Stimulated activated CD4-positive, alpha-beta T cell treated with anti-CD3 and anti-CD28 coated beads, Interleukin-12 subunit alpha, Interleukin-12 subunit beta, amount 100 ng/mL, for 48 hours (primary cell): ENCODE results near the gene VARS2.
"Not testable (repeated sequence)": the region's sequence is repeated elsewhere in the genome, so short reads cannot be mapped to it uniquely, and the experiment has no call there.

Experiments
- DNase-seq, 3 donors: peaks; one replicate each; pipeline ENCODE4 v3.0.0-alpha.2; 2020; ENCODE audit warnings: low read depth in 2 of 3, low spot score in 1 of 3

Gene VARS2

DNA sequence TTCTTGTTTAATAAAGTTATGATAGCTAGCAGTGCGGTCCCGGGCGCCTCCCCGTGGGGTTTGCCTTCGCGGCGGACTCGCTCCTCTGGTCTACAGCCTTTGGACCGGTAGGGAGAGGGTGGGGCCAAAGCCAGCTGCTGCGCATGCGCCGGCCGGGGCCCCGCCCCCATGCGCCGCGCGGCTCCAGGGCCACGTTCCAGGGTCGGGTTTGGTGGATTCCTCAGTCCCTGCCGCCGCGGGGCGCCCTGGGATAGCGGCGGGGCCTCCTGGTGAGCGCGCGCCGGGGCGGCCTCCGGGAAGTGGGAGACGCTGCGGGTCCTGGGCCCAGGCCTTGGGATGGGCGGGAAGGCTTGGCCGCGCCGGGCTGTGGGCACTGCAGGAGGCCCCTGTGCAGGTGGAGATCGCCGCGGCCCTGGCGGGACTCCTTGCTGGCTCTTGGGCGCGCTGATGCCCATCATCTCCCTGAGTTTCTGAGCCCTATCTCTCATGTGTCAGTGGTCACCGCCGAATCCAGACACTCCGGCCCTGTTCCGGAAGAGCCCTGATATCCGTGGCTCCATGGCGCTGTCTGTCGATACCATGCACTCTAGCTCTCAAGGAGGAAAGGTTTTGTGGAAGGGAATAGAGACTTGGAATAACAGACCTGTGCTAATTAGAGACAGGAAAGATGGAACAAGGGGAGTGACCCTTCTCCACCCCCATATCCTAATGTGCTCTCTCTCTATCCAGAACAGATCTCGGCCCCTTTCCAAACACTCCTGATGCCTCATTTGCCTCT is at the start of gene VARS2:
TSS of gene VARS2 (plus strand) at position 163 of the 778 bp plus-strand sequence. CDS start at position 762, 599 bp downstream.
- DNase-seq: peak; percentile 81 to 85 (median 84)

DNA sequence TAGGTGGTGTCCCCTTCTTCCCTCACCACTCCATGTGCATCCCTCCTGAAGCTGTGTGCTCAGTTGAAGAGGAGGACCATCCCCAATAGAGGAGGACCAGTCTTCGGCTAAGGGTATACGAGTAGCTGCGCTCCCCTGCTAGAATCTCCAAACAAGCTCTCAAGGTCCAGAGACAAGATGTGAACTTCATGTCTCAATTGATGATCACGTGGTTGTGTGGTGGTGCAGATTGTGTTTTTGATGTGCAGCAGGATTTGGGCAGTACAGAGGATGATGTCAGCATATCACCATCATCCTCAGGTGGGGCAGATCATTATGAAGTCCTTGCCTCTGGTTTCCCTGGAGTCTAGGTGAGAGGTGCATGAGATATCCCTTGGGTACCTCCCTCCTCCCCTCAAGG is 49.7 kb upstream of the VARS2 start:
- no peak for DNase-seq

DNA sequence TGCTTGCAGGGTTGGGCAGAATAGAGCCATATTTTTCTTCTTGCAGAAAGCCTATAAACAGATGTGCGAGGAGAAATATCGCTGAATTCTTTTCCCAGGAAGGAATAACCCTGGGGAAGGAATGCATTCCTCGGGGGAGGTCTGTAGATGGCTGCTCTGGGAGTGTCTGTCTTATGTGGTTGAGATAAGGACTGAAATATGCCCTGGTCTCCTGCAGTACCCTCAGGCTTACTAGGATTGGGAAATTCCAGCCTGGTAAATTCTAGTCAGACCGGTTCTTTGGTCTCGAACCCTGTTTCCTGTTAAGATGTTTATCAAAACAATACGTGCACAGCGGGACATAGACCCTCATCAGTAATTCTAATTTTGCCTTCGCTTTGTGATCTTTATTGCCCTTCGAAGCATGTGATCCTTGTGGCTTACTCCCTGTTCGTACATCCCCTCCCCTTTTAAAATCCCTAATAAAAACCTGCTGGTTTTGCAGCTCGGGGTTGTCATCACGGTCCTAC is 44.7 kb upstream of the VARS2 start:
- DNase-seq: not testable (repeated sequence)

DNA sequence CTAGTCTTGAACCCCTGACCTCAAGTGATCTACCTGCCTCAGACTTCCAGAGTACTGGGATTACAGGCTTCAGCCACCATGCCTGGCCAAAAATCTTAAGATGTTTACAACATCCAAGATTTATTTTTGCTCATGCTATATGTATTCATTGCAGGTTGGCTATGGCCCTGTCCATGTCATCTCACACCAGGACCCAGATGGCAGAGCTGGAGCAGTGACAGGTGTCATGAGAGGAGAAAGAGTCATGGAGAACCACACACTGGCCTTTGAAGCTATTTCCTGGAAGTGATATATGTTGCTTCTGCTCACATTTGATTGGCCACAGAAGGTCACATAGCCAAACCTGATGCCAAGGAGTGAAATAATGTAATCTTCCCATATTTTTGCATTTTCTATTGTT is 43.5 kb upstream of the VARS2 start:
- DNase-seq: no peak

DNA sequence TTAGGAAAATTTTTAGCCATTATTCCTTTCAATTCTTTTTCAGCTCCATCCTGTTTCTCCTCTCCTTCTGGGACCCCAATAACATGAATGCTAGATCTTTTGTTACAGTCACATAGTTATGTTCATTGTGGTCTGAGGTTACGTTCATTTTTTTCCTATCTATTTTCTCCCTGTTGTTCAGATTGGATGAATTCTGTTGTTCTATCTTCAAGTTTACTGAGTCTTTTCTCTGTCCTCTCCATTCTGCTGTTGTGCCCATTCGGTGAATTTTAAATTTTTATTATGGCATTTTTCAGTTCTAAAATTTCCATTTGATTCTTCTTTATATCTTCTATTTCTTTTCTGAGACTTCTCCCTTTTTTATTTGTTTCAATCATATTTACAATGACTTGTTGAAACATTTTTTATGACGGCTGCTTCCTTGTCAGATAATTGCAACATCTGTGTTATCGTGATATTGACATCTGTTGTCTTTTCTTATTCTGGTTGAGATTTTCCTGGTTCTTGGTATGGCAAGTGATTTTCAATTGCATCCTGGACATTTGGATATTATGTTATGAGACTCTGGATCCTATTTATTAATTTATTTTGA is 42.4 kb upstream of the VARS2 start:
- no peak for DNase-seq

DNA sequence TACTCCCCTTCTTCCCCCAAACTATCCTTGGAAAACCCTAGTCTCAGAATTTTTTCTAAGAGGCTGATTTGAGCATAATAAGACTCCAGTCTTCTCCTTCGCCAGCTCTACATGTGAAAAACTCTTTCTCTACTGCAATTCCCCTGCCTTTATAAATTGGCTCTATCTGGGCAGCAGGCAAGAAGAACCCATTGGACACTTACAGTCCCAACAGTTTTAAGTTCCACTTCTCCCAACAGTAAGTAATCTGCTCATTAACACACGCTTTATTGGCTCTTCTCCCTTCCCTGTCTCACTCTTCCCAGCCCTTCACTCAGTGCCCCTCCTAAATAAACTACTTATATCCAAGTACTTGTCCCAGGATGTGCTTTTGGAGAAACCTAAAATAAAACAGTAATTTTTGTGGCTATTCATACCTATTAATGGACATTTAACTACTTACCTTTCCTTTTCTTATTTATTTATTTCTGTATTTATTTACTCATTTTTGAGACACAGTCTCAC is 40.8 kb upstream of the VARS2 start:
- DNase-seq: no peak

DNA sequence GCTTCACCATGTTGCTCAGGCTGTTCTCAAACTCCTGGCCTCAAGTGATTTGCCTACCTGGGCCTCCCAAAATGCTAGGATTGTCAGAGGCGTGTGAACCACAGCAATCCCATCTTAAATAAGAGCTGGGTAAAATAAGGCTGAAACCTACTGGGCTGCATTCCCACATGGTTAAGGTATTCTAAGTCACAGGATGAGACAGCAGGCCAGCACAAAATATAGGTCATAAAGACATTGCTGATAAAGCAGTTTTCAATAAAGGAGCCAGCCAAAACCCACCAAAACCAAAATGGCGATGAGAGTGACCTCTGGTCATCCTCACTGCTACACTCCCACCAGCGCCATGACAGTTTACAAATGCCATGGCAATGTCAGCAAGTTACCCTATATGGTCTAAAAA is 40.2 kb upstream of the VARS2 start:
- not testable (repeated sequence) for DNase-seq

DNA sequence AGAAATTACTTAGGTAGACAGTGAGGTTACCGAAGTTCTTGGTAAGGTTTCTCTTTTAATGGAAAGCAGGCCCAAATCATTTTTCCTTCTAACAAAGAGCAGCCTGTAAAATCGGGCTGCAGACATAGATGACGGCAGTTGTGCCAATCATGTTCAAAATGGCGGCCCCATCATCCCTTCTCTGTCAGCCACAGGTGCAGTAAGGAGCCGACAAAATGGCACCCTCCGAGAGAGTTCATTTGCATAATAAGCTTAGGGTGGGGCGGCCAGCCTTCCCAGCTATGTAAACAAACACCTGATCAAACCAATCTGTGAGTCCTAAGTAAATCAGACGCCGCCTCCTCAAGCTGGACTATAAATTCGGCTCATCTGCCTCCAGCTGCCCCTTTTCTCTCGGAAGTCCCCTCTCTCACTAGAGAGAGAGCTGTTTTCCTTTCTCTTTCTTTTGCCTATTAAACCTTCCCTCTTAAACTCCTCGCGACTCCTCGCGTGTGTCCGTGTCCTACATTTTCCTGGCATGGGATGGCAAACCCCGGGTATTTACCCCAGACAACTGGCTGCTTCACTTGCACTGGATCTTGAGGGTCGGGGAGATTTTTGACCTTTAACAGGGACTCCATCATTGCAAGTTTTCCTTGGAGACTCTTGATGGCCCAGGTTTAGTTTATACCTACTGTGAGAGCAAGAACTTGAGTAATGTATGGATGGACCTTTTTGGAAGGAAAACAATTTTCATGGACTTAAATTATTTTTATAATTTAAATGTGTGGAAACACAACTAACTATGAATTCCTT is 38.6 kb upstream of the VARS2 start:
- DNase-seq: no peak

DNA sequence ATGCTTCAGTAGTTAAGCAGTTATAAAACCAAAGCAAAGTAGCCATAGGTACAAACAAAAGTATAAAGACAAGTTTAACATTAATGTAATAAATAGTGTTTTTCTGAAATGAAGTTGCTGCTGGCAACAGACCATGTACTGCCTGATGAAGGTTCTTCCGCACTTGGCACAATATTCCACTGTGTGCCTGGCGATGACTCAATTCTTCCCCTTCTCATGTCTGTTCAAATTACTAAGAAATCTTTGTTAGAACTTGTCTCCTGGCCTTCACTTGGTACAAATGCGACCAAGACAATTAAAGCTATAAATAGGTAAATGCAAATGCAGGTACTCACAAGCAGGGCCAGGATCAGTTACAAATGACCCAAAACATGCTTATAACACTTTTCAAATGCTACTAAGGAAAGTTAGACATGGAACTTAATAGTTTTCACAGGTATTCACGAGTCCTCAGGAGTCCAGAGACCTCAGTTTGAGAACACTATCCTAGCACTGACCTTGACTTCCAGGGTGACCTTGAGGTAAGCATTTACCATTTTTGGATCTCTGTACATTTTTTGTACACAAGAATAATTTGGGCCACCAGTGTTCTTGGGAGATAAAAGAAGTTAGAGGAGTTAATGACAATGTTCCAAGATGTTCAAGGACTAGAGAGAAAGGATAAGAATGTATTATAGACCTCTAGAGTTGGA is 37.9 kb upstream of the VARS2 start:
- DNase-seq: no peak

DNA sequence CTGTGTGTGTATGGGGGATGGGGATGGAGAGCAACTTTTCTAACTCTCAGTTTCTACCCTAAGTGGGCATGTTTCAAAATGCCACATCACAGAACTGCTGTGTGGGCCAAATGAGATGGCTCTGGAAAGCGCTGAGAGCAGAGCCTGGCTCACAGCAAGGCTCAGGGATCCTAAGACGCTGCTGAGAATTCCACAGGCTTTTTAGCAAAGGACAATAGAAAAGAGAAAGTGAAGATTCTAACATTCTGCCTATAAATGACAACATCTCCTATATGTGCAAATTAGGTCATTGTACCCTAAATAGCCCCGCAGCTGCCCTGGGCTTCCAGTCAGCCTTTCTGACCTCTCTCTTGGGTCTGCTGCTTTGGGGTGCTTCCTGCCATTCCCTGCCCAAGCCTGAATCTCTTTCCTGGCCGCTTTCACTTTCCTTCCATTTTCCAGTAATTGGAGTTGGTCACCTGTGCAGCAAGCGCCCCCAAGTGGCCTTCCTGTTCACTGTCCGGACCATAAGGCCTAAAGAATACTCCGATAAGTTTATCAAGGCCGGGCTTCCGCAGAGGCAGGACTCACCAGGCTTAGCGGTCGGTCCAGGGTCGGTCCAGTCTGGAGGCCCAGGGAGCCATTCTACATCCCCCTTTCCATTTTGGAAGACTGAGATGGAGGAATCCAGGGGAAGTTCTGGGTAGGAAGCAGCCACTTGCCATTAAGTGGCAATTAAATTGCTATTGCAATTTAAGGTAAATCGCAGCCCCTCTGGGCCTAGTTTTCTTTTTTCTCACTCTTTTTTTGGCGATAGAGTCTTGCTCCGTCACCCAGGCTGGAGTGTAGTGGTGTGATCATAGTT is 36.4 kb upstream of the VARS2 start:
- peak; percentile 58 to 68 (median 65) for DNase-seq

DNA sequence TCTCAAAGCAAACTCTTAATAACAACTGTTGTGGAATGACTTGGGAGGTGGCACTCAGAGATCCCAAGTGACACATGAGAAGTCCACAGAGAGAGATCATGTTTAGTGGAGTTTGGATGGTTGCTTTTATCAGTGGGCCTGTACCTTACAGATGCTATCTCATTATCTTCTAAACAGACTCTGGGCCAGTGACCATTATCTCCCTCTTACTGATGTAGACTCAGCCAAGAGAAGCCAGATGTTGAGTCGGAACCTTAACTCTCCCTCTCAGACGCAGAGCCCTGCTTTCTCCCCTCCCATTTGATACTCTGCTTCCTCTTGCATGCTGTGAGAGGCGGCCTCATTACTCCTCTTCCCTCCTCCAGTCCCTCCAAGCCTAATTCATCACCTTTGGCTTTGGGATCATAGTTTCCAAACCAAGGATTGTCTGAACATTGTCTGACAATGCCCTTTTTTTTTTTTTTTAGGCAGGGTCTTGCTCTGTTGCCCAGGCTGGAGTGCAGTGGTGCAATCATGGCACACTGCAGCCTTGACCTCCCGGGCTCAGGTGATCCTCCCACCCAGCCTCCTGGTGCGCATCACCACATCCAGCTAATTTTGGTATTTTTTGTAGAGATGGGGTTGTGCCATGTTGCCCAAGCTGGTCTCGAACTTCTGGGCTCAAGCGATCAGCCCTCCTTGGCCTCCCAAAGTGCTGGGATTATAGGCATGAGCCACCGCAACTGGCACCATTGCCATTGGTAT is 34.2 kb upstream of the VARS2 start:
- no peak for DNase-seq

DNA sequence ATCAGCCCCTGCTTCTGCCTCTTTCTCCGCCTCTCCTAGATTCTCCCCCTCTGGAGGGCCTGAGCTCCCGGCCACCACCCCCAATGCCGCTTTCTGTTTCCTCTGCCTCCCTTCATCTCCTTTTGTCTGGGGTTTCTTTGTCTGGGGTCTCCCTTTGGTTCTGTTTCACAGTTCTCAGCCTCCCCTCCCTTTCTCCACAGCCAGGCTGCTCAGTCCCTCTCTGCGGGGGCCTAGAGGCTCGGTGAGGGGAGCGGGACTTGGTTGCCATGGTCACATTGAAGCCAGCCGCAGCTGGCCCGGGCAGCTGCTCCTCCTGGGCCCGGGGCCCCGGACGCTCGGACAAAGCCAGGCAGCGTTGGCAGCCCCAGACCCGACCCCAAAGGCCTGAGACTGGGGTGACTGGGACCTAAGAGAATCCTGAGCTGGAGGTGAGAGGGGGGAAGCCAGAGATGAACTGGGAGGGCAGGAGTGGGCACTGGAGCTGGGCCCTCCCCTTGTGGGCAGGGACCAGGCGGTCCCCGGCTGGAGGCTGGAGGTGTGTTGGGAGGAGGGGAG is 33.3 kb upstream of the VARS2 start:
- DNase-seq: no peak

DNA sequence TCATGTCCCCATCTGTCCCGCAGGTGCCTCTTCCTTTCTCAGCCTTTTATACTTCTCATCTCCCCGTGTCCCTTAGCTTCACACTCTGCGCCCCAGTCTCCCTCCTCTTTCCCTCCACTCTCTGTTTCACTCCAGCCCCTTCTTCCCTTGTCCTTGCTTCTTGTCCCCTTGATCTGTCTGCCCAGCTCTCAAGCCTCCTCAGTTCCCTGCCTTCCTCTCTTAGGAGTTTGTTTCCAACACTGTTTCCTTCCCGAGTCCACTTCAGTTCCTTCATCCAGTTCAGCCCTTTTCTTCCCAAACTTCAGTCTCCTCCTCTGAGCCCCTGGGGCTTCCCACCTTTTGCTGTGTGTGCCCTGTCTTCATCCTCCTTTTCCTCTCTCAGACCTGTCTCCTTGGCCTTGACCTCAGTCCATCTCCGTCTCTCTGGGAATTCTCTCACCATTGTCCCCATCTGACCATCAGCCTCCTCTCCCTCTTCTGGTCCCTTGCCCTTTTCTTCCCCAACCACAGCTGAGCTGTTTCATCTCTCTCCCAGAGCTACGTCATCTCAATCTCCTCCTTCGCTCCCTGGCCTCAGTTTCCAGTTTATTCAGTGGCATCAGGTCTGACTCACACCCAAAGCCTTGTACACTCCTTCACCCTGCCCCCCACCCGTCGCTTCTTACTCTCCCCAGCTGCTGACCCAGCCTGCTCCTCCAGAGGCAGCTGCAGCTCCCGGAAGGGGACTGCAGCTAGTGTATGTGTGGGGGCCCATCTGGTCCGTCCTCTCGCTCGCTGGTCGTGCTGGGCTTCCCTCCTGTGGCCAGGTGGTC is 32.4 kb upstream of the VARS2 start:
- no peak for DNase-seq

DNA sequence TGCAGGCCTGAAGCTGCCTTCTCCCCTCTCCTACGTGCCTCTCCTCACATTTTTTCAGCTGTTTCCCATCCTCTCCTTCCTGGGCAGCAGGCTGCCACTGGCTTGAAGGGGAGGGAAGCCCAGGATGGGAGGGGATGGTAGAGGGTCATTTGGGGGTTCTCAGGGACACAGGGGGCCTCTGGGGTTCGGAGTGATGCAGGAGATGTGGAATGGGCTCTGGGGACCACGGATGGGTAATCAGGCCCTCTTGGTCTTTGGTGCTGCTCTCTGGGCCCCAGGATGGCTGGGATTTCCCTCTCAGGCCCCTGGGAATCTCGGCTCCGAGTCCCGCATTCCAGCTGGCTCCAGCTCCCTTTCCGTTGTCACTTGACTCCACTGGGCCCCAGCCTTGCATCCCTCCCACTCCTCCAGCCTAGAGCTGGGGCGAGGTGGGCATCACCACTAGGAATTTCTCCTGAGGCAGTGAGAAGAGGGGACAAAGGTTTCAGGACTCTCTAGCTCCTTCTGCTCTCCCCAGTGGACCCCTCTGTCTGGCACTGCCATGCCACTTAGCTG is 31.8 kb upstream of the VARS2 start:
- no peak for DNase-seq

DNA sequence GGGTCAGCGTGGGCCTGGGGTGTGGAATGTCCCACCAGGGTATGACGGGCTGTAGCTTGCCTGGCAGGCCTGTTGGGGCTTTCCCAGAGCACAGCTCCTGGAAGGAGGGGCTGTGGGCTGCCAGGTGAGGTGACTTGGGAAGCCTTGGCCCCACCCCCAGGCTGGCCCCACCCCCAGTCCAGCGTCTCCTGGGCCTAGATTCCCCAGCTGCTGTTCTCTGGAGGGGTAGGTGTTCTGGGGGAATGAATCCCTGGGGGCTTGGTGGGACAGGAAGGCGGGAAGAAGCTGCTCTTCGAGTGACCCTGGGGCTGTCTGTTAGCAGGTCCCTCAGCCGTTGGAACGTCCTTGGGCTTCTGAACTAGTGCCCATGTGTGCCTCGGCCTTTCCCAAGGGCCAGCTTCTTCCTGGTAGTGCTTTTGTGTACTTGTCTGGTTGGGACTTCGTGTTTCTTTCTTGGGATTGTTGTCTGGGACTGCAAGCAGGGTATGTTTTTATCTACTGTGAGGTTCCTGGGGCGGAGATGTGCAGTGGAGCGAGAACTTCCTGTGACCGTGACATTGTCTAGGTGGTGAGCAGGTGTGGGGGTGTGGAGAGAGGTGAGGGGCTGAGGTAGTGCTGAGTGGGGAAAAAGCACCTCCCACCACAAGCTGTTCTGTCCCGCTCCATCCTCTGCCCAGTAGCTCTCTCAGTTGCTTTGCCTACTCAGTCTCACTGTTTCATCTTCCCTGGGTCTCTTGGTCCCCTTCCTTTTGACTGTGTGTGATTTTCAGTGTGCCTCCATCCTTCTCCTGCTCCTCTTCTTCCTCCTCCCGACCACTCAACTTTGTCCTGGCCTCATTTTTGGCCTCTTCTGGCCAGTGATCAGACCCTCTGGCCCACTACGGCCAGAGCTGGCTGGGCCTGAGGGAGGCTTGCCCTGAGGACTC is 31.0 kb upstream of the VARS2 start:
- DNase-seq: no peak

DNA sequence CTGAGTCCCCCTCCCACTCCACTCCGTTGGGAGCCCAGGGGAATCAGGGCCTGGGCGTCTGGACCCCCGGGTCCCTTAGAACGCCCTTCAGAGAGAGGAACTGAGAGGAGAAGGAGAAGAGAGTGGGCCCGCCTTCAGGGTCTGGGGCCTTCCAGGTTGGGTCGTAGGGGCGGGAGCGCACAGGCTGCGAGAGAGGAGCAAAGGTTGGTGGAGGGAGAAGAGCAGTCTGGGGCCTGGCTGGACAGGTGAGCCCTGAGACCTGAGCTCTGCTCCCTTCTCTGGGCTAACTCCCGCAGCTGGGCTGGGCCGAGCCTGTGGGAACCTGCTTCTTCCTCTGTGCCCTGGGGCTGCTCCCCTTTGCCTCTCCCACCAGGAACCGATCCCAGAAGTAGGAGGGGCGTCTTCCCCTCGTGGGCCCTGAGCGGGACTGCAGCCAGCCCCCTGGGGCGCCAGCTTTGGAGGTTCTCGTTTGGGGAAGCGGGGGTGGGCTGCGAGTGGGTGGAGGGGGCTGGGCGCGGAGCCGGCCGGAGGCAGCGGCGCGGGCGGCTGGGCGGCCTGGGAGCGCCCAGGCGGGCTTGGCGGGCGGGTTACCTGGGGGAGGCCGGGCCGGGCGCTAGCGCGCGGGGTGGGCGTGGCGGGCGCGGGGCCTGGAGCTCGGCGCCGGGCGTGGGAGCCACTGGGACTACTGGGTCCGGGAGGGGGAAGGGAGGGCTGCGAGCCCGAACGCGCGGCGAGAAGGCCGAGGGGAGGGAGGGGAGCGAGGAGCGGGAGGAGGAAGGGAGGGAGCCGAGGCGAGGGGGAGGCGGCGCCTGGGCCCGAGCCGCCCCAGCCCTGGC is 30.1 kb upstream of the VARS2 start, which contains the start of gene DDR1:
TSS of gene DDR1 (plus strand) at position 835 of the 836 bp plus-strand sequence. CDS start 4,211 bp downstream, outside the sequence.
- DNase-seq: peak in 1 of 3 donors; percentile 42
